A549 treated with dexamethasone at 1 μM for 4 hours (cell line): ENCODE measurements around the gene CREG2. TPM values are rescaled to one million over a fixed set of nuclear protein-coding genes. Genes with fewer than 3 reads are reported as not detected.

Experiments
- total RNA-seq: library from RNA; stranded (reverse); fragments of 200-300 nt; extraction: Qiagen RNA extraction; gene quantifications from 5 replicates; pipeline ENCODE4 v1.2.3, GENCODE V29; 2022

Gene CREG2, protein sequence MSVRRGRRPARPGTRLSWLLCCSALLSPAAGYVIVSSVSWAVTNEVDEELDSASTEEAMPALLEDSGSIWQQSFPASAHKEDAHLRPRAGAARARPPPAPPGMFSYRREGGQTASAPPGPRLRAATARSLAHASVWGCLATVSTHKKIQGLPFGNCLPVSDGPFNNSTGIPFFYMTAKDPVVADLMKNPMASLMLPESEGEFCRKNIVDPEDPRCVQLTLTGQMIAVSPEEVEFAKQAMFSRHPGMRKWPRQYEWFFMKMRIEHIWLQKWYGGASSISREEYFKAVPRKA
- total RNA-seq = 6.9 to 11.8 TPM (median 10.9 TPM) in 5 replicates

DNA sequence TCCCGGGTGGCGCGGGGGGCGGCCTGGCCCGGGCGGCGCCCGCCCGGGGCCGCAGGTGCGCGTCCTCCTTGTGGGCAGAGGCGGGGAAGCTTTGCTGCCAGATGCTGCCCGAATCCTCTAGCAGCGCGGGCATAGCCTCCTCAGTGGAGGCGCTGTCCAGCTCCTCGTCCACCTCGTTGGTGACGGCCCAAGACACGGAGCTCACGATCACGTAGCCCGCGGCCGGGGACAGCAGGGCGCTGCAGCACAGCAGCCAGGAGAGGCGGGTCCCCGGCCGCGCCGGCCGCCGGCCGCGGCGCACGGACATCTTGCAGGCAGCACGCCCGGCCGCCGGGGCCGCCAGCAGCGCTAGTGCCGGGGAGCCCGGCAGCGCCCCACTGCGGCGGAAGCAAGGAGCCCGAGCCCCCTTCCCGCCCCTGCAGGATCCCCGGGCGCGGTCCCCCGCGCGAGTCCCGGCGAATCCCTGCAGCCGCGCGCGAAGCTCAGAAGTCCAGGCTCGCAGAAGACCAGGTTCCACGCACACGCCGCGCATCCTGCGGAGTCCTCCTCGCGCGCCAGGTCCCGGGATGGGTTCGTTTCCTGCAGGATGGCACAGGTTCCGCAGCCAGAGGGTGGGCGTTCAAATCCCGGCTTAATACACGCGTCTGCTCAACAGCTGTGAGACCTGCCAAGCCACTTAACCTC, at the start of gene CREG2:
CREG2 (minus strand) TSS at position 353 of the 684 bp plus-strand sequence; CDS start at position 307, 46 bp downstream.

DNA sequence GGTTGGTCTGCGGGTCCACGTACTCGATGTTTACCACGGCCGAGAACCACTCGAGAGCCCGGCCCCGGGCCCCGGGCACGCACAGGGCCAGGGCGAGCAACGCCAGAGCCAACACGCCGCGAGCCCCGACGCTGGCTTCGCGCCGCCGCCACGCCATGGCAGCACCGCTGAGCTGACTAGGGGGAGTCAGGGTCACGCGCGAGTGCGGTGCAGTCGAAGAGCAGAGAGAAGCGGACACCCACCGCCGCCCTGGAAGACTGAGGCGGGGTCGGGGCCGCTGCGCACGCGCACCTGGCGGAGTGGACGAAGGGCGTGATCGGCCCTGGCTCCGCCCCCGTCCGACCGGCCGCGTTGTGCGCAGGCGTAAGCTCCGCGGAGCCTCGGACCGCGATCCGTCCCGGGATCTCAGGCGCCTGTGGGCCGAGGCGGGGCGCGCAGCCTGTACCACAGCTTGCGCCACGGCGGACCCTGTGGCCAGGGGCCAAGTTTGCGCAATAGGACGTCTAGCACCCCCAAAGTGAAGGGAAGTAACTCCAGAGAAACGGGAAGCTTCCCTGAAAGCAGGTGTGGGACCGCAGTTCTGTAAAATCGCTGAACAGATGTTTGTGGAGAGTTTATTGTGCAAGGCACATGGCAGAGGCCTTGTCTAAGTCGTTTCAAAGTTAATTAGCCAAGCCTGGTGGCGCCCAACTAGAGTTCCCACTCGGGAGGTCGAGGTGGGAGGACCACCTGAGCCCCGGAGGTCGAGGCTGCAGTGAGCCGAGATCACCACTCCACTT, 78.7 kb downstream of the CREG2 start, which contains the start of gene RNF149:
RNF149 (minus strand) TSS at position 270 of the 779 bp plus-strand sequence; CDS start at position 157, 113 bp downstream.

Other genes starting within 250 kb of the CREG2 start
- gene TBC1D8, start 236.1 kb downstream of the CREG2 start, total RNA-seq = 69.1 to 105 TPM (median 82.0 TPM) in 5 replicates
- 40.5 to 49.8 TPM (median 47.0 TPM) in 5 replicates for gene CNOT11, start 134.6 kb downstream of the CREG2 start, total RNA-seq
- 33.0 to 46.9 TPM (median 44.1 TPM) in 5 replicates for gene RNF149, start 78.8 kb downstream of the CREG2 start, total RNA-seq
- gene RFX8, start 87.6 kb upstream of the CREG2 start, total RNA-seq = not detected in 5 replicates